ENCODE measurements around the gene BRD3.

DNA sequence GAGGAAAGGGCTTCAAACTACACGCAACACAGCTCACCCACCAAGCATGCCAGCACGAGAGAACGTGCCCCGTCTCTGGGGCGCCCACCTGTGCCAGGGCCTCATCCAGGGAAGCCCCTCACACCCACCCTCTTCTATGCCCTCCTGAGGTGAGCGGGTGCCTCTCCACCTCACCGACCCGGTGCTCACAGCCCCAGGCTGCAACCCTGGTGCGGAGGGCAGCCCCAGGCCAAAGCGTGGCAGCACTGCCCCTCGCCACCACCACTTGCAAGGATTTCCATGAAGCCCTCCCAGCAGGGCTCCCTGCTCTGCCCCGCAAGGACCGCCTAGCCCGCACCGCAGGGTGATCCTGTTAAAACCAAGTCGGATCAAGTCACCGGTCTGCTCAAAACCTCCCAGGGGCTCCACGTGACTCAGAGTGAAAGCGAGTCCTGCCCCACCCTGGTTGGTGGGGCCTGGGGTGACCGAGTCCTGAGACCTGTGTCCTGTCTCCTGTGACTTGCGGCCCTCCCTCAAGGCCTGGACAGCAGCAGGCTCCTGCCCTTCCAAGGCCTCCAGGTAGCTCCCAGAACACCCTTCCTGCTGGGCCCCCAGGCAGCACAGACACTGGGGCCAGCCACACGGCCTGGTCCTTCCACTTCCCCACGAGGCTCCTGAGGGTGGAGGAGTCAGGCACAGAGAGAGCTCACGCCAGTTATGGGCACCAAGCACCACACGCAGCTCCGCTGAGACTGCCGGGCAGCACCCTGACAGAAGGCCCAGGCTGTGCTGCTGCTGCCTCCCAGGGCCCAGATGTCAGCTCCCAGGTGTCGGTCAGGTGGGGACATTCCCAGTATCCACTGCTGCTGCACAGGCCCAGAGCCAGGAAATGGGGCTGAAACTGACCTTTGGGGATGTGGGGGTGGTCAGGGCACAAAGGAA, 12.7 kb downstream of the BRD3 start:
- TF ChIP-seq ZNF274 (IDR thresholded peaks at IDR 0.05; ENCODE audit: low read depth, low read length) (no peak), SUZ12 (IDR thresholded peaks at IDR 0.05; ENCODE audit: extremely low read depth, insufficient read depth, insufficient read length) (no peak), YY1 (IDR thresholded peaks at IDR 0.05; ENCODE audit: insufficient read depth, insufficient read length) (no peak)
